AG09319 (cell line): ENCODE results near the gene GAL.
"Not testable (repeated sequence)": the region's sequence is repeated elsewhere in the genome, so short reads cannot be mapped to it uniquely, and the experiment has no call there.

ENCODE experiments used
- DNase-seq: peaks from one replicate; pipeline ENCODE4 v3.0.0-alpha.2; 2010; ENCODE audit warnings: low read depth; ENCODE audit errors: extremely low read depth
- TF ChIP-seq, protein P1 (sequence below): IDR thresholded peaks from 2 replicates; pipeline ENCODE4 v1.5.1; 2011; ENCODE audit warnings: low read depth, mild to moderate bottlenecking, inconsistent platforms, low read length, moderate library complexity

The GAL gene, protein sequence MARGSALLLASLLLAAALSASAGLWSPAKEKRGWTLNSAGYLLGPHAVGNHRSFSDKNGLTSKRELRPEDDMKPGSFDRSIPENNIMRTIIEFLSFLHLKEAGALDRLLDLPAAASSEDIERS

DNA sequence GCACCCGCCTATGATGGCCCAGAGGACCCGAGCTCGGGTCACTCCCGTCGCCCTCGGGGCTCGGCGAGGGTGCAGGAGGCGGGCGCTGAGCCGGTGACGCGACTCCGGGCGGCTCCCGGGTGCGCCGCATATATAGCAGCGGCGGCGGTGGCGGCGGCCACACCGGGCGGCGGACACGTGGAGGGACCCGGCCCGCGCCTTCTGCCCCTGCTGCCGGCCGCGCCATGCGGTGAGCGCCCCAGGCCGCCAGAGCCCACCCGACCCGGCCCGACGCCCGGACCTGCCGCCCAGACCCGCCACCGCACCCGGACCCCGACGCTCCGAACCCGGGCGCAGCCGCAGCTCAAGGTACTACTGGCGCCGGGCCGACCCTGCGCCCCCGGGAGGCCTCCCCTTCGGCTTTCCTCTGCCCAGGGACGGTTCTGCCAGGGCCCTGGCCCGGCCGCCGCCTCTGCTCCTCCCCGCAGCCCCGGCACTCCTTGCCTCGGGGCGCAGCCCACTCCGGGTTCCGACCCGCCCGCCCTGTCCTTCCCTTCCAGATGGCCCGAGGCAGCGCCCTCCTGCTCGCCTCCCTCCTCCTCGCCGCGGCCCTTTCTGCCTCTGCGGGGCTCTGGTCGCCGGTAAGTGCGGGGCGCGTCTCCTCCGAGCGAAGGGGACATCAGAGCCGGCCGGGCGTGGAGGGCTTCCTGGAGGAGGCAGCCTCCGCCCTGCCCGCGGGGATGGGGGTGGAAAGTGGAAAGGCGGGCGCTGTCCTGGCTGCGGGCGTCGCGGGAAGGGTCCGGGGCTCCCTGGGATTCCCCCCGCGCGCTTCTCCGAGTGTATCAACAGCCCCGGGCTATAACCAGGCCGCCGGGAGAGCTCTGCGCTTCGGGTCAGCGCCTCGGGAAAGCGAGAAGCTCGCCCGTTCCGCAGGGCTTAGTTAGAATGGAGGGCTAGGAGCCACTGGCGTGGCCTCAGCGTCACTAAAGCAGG lies at the start of gene GAL:
GAL (plus strand) TSS at position 160 of the 972 bp plus-strand sequence; CDS start at position 540, 380 bp downstream.
- no peak for DNase-seq
- TF ChIP-seq, protein P1, sequence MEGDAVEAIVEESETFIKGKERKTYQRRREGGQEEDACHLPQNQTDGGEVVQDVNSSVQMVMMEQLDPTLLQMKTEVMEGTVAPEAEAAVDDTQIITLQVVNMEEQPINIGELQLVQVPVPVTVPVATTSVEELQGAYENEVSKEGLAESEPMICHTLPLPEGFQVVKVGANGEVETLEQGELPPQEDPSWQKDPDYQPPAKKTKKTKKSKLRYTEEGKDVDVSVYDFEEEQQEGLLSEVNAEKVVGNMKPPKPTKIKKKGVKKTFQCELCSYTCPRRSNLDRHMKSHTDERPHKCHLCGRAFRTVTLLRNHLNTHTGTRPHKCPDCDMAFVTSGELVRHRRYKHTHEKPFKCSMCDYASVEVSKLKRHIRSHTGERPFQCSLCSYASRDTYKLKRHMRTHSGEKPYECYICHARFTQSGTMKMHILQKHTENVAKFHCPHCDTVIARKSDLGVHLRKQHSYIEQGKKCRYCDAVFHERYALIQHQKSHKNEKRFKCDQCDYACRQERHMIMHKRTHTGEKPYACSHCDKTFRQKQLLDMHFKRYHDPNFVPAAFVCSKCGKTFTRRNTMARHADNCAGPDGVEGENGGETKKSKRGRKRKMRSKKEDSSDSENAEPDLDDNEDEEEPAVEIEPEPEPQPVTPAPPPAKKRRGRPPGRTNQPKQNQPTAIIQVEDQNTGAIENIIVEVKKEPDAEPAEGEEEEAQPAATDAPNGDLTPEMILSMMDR, result no peak

DNA sequence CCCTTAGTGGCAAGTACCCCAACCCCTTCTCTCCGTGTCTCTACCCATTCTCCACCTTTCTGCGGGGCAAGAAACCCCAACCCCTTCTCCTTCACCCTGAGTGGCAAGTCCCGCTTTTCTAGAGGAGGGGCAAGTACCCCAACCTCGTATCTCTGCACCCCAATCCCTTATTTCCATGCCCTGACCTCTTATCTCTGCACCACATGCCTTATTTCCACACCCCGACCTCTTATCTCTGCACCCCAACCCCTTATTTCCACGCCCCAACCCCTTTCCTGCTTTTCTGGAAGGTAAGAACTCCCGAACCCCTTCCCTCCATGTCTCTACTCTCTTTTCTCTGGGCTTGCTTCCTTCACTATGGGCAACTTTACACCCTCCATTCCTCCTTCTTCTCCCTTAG lies 49.7 kb upstream of the GAL start:
- DNase-seq, result not testable (repeated sequence)

DNA sequence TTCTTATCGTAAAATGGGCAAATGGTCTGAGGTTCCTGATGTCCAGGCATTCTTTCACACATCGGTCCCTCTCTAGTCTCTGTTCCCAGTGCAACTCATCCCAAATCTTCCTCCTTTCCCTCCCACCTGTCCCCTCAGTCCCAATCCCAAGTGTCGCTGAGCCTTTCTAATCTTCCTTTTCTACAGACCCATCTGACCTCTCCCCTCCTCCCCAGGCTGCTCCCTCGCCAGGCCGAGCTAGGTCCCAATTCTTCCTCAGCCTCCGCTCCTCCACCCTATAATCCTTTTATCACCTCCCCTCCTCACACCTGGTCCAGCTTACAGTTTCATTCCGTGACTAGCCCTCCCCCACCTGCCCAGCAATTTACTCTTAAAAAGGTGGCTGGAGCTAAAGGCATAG lies 49.2 kb upstream of the GAL start:
- not testable (repeated sequence) for DNase-seq

DNA sequence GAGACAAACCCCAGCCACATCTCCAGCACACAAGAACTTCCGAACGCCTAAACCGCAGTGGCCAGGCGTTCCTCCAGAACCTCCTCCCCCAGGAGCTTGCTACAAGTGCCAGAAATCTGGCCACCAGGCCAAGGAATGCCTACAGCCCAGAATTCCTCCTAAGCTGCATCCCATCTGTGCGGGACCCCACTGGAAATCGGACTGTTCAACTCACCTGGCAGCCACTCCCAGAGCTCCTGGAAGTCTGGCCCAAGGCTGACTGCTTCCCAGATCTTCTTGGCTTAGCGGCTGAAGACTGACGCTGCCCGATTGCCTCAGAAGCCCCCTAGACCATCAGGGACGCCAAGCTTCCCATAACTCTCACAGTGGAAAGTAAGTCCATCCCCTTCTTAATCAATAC lies 48.5 kb upstream of the GAL start:
- not testable (repeated sequence) for DNase-seq

DNA sequence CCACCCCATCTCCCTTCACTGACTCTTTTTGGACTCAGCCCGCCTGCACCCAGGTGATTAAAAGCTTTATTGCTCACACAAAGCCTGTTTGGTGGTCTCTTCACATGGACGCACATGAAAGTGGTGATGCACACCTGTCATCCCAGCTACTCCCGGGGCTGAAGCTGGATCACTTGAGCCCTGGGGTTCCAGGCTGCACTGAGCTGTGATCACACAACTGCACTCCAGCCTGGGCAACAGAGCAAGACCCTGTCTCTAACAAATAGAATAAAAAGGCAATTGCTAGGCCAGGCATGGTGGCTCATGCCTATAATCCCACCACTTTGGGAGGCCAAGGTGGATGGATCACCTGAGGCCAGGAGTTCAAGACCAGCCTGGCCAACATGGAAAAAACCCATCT lies 45.0 kb upstream of the GAL start:
- DNase-seq, result not testable (repeated sequence)

DNA sequence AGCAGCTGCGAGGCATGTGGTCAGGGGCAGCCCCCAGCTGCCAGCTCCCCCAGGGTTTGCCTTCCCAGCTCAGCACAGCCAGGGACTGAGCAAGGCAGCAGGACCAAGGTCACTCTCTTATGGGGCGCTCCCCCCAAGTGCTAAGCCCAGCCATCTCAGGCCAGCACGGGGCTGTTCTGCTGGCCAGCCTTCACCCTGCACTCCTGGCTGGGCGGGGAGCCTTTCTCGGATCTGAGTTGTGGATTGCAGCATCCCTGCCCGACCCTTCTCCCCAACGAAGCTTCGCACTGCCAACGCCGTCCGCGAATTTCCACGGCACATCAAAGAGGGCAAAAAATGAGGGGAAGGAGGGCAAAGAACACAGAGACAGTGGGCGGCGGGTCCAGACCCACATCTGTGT lies 42.5 kb upstream of the GAL start:
- no peak for DNase-seq
- TF ChIP-seq, protein P1, result no peak

DNA sequence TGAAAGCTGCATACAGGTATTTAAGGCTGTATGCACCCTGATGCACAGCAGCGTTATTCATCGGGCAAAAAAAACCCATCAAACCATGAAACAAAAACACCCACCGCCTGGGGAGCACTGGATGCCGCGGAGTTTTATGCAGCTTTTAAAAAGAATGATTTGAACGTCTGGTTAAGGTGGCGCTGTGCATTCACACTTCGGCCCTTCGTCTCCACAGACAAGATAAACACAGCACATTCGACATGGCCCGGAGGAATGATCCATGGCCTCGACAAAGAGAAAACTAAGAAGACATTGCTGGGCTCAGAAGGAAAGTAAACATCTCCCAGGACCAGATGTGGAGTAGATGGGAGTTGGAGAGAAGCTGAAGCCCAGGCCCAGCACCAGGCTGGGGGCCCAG lies 40.8 kb upstream of the GAL start:
- TF ChIP-seq, protein P1, result no peak
- no peak for DNase-seq

DNA sequence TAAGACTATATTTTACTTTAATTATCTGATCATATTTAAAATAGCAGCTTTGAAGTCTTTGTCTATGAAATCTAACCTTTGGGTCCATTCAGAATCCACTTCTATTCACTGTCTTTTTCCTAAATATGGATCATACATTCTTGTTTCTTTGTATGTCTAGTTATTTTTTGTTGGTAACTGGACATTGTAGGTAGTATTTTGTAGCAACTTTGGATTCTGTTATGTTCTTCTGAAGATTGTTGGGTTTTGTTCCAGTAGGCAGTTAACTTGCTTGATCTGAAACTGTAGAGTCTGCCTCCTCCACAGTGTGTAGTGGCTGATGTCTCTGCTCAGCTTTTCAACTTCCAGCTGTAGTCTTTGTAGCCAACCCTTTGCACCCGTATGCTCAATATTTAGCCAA lies 37.5 kb upstream of the GAL start:
- TF ChIP-seq, protein P1, result no peak
- DNase-seq, result no peak

DNA sequence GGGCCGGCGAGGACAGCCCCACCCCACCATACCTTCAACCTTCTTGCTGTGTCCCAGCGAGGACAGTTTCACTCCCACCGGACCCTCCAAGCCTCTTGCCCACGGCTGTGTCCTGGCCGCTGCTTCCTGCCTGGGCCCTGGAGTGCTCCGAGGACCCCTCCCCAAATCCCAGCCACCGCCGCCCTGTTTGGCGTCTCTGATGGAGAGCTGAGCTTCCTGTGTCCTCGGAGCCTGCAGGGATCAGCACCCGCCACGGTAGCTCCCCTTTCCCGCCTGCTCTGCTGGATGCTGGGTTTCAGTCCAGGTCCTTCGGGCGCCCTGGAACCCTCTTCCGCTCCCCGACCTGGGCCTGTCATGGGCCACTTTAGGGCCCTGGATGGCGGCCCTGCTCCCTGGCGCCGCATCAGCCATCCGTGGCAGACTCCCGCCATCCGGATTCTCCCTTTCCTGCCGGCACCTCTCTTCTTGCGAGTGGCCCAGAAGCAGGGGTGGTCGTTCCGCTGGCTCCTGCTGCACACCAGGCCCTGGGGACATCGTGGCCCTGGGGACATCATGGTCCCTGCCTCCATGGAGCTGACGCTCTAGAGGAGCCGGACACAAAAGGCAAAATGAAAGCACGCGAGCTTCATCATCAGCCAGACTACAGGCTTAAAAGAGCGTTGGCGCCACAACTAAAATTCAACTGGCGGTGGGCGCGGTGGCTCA lies 34.3 kb upstream of the GAL start:
- TF ChIP-seq, protein P1, result no peak
- DNase-seq, result no peak
